HG03442 (cell line): Measurements from ENCODE around the gene CSNK2B.

ENCODE experiments used
- ATAC-seq: cut with Tn5 transposase; IDR thresholded peaks from one replicate; pipeline ENCODE4 v1.9.1; 2021; ENCODE audit warnings: mild to moderate bottlenecking, moderate library complexity; ENCODE audit not compliant: unreplicated experiment

The CSNK2B gene

GRCh38 chr6:31710523-31711219 is 44.8 kb downstream of the CSNK2B start:
- no peak for ATAC-seq

GRCh38 chr6:31711233-31711632 is 45.4 kb downstream of the CSNK2B start:
- no peak for ATAC-seq

GRCh38 chr6:31712296-31712695 is 46.4 kb downstream of the CSNK2B start:
- ATAC-seq = no peak

DNA sequence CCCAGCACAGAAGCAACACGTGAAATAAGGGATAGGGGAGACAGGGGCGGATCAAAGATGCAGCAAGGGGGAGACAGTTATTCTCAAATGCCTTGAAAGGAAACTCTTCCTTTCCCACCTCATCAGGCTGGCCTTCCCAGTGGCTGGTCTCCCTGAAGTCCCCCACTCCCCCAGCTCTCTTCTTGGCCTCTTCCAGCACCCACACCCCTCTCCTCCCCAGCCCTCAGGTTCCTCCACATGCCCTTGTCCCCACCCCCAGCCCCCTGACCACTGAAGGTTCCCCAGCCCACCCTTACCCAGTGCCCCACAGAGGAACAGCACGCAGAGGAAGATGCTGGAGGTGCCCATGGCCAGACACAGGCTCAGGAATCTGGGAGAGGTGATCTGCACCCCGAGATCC is 47.6 kb downstream of the CSNK2B start:
- no peak for ATAC-seq

GRCh38 chr6:31713991-31714684 is 48.3 kb downstream of the CSNK2B start:
- no peak for ATAC-seq

- no peak for ATAC-seq
Observed at GRCh38 chr6:31715022-31715958, 49.4 kb downstream of the CSNK2B start, which contains the start of gene LY6G6D. Gene LY6G6D (plus strand): TSS chr6:31715348. CDS start chr6:31715356, 8 bp downstream.

- ATAC-seq = no peak
Observed at GRCh38 chr6:31717499-31718222, 51.8 kb downstream of the CSNK2B start.

- ATAC-seq = no peak
Observed at GRCh38 chr6:31718265-31718664, 52.4 kb downstream of the CSNK2B start.

DNA sequence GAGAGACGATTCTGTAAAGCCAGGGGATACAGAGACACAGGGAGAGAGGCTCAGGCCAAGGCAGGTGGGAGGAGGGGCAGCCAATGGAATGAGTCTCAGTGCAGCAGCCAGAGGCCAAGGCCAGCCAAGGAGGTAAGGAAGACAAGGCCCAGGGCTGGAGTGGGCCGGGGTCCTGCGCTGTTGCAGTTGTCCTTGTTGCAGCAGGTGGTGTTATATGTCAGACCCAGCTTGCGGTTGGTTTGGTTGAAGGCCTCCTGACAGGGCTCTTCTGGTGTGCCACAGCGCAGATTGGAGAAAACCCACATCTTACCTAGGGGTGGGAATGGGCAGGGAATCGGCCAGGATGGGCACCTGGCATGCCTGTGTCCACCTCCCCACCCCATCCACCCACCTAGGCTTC is 53.1 kb downstream of the CSNK2B start:
- ATAC-seq = no peak
